ENCODE measurements around the gene TMEM132D. TPM values are rescaled to one million over a fixed set of nuclear protein-coding genes. Genes with fewer than 3 reads are reported as not detected.

TMEM132D gene
- total and polyA plus RNA-seq, 5 donors from 2014 or later, result not detected

DNA sequence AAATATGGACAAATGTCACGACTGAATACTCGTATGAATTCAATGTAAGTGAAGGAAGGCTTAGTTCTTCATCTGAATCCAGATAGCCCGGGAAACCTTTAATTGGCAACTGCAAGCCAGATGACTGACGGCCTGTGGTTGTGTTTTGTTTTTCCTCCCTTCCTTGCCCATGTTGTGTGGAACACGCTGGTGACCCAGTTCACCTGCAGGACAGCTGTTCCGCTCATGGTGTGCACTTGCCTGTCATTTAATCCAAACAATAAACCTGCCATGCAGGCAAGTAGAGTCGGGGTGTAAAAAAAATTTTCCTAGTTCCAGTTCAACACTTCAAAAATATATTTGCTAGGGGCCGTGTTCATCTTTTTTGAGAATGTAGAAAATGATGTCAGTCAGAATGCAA is 88.0 kb downstream of the TMEM132D start:
- Mint-ChIP-seq H3K9me3 (peaks cover 0 to 7% (median 4%) of the 10 kb centered on the region in 7 donors), H3K27ac (no peak overlapping the region), H3K4me3 (no peak overlapping the region), H3K4me1 (no peaks in the 10 kb centered on the region), H3K36me3 (no peaks in the 10 kb centered on the region), H3K27me3 (no peaks in the 10 kb centered on the region)
- no peak for ATAC-seq (ENCODE audit: low read depth in 2 of 2)
- Histone ChIP-seq H3K4me1 (ENCODE audit: control insufficient read depth, insufficient read depth, low read length, poor library complexity, severe bottlenecking) (no peaks in the 10 kb centered on the region), H3K9me3 (ENCODE audit: control insufficient read depth in 2 of 2, low read length in 2 of 2) (no peaks in the 10 kb centered on the region), H3K36me3 (ENCODE audit: control insufficient read depth, insufficient read depth, low read length) (no peaks in the 10 kb centered on the region), H3K27ac (ENCODE audit: insufficient read depth, low read length, poor library complexity, severe bottlenecking) (no peak overlapping the region), H3K27me3 (ENCODE audit: control insufficient read depth, insufficient read depth, low read length) (no peaks in the 10 kb centered on the region), H3K4me3 (ENCODE audit: low read depth, low read length) (no peak overlapping the region)
- no peak for DNase-seq

DNA sequence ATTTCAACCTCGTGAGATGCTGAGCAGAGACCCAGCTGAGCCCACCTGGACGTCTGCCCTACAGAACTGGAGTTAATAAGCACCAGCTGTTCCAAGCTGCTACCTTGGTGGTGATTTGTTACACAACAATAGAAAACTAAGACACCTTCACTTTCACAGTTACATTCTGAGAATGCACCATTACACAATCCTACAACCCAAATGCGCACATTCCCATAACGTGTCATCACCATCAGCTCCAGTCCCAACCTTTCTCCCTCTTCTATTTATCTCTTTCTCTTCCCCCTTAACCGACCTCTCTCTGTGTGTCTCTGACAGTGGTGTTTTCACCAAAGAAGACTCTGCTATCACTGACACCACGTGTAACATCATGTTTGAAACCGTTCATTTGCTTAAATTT is 91.9 kb downstream of the TMEM132D start:
- no peak for DNase-seq

DNA sequence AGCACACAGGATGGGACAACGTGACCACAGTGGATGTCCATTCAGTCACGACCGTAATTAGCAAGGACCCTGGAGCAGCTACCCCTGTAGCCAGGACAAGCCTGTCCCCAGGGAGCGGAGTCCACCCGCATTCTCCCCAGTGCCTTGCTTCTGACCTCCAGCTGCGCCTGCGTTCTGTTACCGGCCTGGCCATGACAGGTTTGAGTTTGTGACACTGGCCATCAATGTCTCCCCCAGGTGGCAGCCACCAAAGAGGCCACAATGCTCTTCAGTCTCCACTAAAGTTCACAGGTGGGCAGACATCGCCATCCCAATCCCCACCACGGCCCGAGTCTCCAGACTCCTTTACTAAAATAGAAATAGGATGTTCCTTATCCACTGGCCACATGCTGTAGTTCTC is 96.7 kb downstream of the TMEM132D start:
- Histone ChIP-seq H3K4me1 (ENCODE audit: control insufficient read depth, insufficient read depth, low read length, poor library complexity, severe bottlenecking) (no peaks in the 10 kb centered on the region), H3K36me3 (ENCODE audit: control insufficient read depth, insufficient read depth, low read length) (no peaks in the 10 kb centered on the region), H3K9me3 (ENCODE audit: control insufficient read depth in 2 of 2, low read length in 2 of 2) (no peaks in the 10 kb centered on the region), H3K27ac (ENCODE audit: insufficient read depth, low read length, poor library complexity, severe bottlenecking) (no peak overlapping the region), H3K27me3 (ENCODE audit: control insufficient read depth, insufficient read depth, low read length) (no peaks in the 10 kb centered on the region), H3K4me3 (ENCODE audit: low read depth, low read length) (no peak overlapping the region)
- Mint-ChIP-seq H3K4me1 (no peaks in the 10 kb centered on the region), H3K27me3 (no peaks in the 10 kb centered on the region), H3K9me3 (peaks cover 0 to 7% (median 4%) of the 10 kb centered on the region in 7 donors), H3K36me3 (no peaks in the 10 kb centered on the region), H3K27ac (no peak overlapping the region), H3K4me3 (no peak overlapping the region)
- ATAC-seq (ENCODE audit: low read depth in 2 of 2) (no peak), DNase-seq (no peak)

More for the DNA sequence above, 91.9 kb downstream of the TMEM132D start:
- Histone ChIP-seq H3K27ac (ENCODE audit: insufficient read depth, low read length, poor library complexity, severe bottlenecking) (no peak overlapping the region), H3K9me3 (ENCODE audit: control insufficient read depth in 2 of 2, low read length in 2 of 2) (no peaks in the 10 kb centered on the region), H3K27me3 (ENCODE audit: control insufficient read depth, insufficient read depth, low read length) (no peaks in the 10 kb centered on the region), H3K4me3 (ENCODE audit: low read depth, low read length) (no peak overlapping the region), H3K36me3 (ENCODE audit: control insufficient read depth, insufficient read depth, low read length) (no peaks in the 10 kb centered on the region), H3K4me1 (ENCODE audit: control insufficient read depth, insufficient read depth, low read length, poor library complexity, severe bottlenecking) (no peaks in the 10 kb centered on the region)
- Mint-ChIP-seq H3K9me3 (peaks cover 0 to 8% (median 5%) of the 10 kb centered on the region in 7 donors), H3K4me1 (no peaks in the 10 kb centered on the region), H3K4me3 (no peak overlapping the region), H3K27ac (no peak overlapping the region), H3K27me3 (no peaks in the 10 kb centered on the region), H3K36me3 (no peaks in the 10 kb centered on the region)
- no peak for ATAC-seq (ENCODE audit: low read depth in 2 of 2)

DNA sequence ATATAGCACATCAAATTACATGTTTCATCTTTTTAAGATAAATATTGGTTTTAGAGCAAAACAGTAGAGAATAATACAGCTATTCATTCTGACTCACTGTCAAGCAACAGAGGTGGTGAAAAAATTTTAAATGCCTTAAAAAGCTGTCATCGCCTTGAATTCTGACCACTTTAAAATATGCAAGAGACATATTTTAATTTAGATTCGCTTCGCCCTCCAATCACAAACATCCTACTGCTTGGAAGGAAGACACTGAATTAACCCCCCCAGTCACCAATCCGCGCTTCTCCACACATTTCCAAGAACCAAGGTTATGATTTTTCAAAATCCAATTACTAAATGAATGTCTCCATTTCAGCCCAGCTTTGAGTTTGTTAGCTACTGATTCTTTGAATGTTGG is 112.4 kb downstream of the TMEM132D start:
- Histone ChIP-seq H3K27ac (ENCODE audit: insufficient read depth, low read length, poor library complexity, severe bottlenecking) (no peak overlapping the region), H3K36me3 (ENCODE audit: control insufficient read depth, insufficient read depth, low read length) (no peaks in the 10 kb centered on the region), H3K4me3 (ENCODE audit: low read depth, low read length) (no peak overlapping the region), H3K9me3 (ENCODE audit: control insufficient read depth in 2 of 2, low read length in 2 of 2) (peaks cover 0 to 4% of the 10 kb centered on the region in 2 experiments), H3K4me1 (ENCODE audit: control insufficient read depth, insufficient read depth, low read length, poor library complexity, severe bottlenecking) (no peaks in the 10 kb centered on the region), H3K27me3 (ENCODE audit: control insufficient read depth, insufficient read depth, low read length) (no peaks in the 10 kb centered on the region)
- H3K27me3 Mint-ChIP-seq, result no peaks in the 10 kb centered on the region
- H3K27ac Mint-ChIP-seq, result no peak overlapping the region
- no peak for DNase-seq
- H3K9me3 Mint-ChIP-seq, result peaks cover 0 to 12% (median 4%) of the 10 kb centered on the region in 7 donors
- no peak overlapping the region for H3K4me3 Mint-ChIP-seq
- H3K36me3 Mint-ChIP-seq, result no peaks in the 10 kb centered on the region
- ATAC-seq (ENCODE audit: low read depth in 2 of 2), result no peak
- H3K4me1 Mint-ChIP-seq, result peaks cover 0 to 4% (median 0%) of the 10 kb centered on the region in 4 donors

DNA sequence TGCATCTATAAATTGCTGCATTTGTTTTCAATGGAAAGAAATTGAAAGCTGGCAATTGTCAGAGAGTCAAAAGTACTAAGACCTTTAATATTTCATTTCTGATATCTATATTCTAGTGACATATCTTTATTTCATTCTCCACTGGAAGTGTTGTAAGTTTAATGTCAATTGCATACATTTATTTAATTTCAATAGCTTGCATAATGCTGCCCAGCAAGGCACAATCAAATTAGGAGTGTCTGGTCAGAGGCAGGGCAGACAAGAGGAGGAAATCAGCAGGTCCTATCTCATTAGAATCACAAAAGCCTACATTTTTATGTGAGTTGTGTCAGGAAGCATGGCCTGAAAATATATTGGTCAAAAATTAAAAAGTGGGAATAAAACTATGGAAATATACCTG is 112.9 kb downstream of the TMEM132D start:
- DNase-seq, result no peak
- H3K4me1 Mint-ChIP-seq, result peaks cover 0 to 4% (median 0%) of the 10 kb centered on the region in 4 donors
- H3K9me3 Mint-ChIP-seq, result peaks cover 0 to 12% (median 4%) of the 10 kb centered on the region in 7 donors
- Histone ChIP-seq H3K36me3 (ENCODE audit: control insufficient read depth, insufficient read depth, low read length) (no peaks in the 10 kb centered on the region), H3K4me3 (ENCODE audit: low read depth, low read length) (no peak overlapping the region), H3K9me3 (ENCODE audit: control insufficient read depth in 2 of 2, low read length in 2 of 2) (peaks cover 0 to 4% of the 10 kb centered on the region in 2 experiments), H3K27ac (ENCODE audit: insufficient read depth, low read length, poor library complexity, severe bottlenecking) (no peak overlapping the region), H3K4me1 (ENCODE audit: control insufficient read depth, insufficient read depth, low read length, poor library complexity, severe bottlenecking) (no peaks in the 10 kb centered on the region), H3K27me3 (ENCODE audit: control insufficient read depth, insufficient read depth, low read length) (no peaks in the 10 kb centered on the region)
- H3K27ac Mint-ChIP-seq, result no peak overlapping the region
- no peak for ATAC-seq (ENCODE audit: low read depth in 2 of 2)
- H3K36me3 Mint-ChIP-seq, result no peaks in the 10 kb centered on the region
- H3K4me3 Mint-ChIP-seq, result no peak overlapping the region
- H3K27me3 Mint-ChIP-seq, result no peaks in the 10 kb centered on the region

DNA sequence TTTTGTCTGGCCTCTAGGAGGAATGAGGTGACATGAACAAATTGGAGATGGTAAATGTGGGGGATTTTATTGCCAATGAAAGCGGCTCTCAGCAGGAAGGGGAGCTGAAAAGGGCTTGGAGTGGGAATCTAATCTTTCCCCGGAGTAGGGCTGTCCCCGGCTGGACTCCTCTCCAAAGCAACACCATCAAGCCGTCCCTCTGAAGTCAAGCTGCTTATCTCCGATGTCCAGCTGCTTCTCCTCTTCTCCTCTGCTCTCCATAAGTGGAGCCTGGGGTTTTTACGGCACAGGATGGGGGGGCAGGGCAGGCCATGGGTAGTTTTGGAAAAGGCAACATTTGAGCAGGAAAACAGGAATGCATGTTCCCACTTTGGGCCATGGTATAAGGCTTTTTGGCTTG is 113.5 kb downstream of the TMEM132D start:
- Mint-ChIP-seq H3K9me3 (peaks cover 0 to 12% (median 5%) of the 10 kb centered on the region in 7 donors), H3K36me3 (no peaks in the 10 kb centered on the region), H3K27ac (no peak overlapping the region), H3K4me3 (no peak overlapping the region), H3K4me1 (peaks cover 0 to 4% (median 0%) of the 10 kb centered on the region in 4 donors), H3K27me3 (no peaks in the 10 kb centered on the region)
- no peak for ATAC-seq (ENCODE audit: low read depth in 2 of 2)
- H3K27ac ChIP-seq (ENCODE audit: insufficient read depth, low read length, poor library complexity, severe bottlenecking), result no peak overlapping the region
- H3K27me3 ChIP-seq (ENCODE audit: control insufficient read depth, insufficient read depth, low read length), result no peaks in the 10 kb centered on the region
- H3K9me3 ChIP-seq (ENCODE audit: control insufficient read depth in 2 of 2, low read length in 2 of 2), result peaks cover 0 to 3% of the 10 kb centered on the region in 2 experiments
- no peak for DNase-seq
- no peak overlapping the region for H3K4me3 ChIP-seq (ENCODE audit: low read depth, low read length)
- no peaks in the 10 kb centered on the region for H3K4me1 ChIP-seq (ENCODE audit: control insufficient read depth, insufficient read depth, low read length, poor library complexity, severe bottlenecking)
- no peaks in the 10 kb centered on the region for H3K36me3 ChIP-seq (ENCODE audit: control insufficient read depth, insufficient read depth, low read length)

DNA sequence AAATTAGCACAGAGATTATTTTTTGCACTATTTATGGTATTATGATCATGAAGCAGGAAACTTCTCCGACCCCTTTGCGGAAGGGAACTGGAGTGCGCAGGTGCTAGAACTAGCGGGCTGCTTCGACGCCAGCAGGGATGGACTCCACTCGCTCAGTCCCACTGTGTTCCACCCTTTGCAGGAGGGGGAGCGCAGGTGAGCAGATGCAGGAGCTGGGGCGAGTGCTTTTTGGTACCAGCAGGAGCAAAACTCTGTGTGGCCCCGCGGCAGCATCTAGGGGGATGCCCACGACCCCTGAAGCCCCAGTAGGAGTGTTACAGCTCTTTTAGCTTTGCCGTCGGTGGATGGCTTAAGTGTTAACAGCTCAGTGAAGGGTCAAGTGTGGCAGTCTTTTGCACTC is 113.9 kb downstream of the TMEM132D start:
- no peak overlapping the region for H3K4me3 ChIP-seq (ENCODE audit: low read depth, low read length)
- no peak for ATAC-seq (ENCODE audit: low read depth in 2 of 2)

DNA sequence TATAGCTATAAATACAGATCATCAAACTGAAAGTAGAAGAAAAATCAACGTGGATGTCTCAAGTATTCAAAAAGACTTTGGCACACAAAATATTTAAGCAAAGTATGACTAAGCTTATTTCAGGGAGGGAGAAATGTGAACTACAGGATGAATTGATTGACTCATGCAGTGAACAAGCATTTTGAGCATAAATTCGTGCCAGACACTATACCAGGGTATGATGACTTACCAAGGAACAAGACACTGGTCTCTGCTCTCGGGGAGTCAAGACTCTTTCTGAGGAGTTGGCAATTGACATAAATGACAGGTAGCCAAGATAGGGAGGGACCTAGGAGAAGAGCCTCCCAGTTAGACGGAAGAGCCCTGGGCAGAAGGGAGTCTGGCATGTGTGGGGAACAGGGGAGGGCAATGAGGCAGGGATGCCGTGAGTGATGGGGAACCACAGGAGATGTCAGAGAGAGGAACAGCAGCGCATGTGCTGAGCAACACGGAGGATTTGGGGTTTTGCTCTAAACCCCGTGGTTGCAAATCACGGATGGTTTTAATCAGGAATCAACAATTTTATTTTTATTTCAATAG is 115.2 kb downstream of the TMEM132D start:
- no peaks in the 10 kb centered on the region for H3K36me3 ChIP-seq (ENCODE audit: control insufficient read depth, insufficient read depth, low read length)
- no peak overlapping the region for H3K27ac ChIP-seq (ENCODE audit: insufficient read depth, low read length, poor library complexity, severe bottlenecking)
- no peaks in the 10 kb centered on the region for H3K36me3 Mint-ChIP-seq
- no peak overlapping the region for H3K4me3 ChIP-seq (ENCODE audit: low read depth, low read length)
- no peaks in the 10 kb centered on the region for H3K27me3 Mint-ChIP-seq
- no peaks in the 10 kb centered on the region for H3K9me3 ChIP-seq (ENCODE audit: control insufficient read depth in 2 of 2, low read length in 2 of 2)
- H3K27ac Mint-ChIP-seq, result no peak overlapping the region
- no peak overlapping the region for H3K4me3 Mint-ChIP-seq
- no peak for DNase-seq
- H3K4me1 ChIP-seq (ENCODE audit: control insufficient read depth, insufficient read depth, low read length, poor library complexity, severe bottlenecking), result no peaks in the 10 kb centered on the region
- H3K27me3 ChIP-seq (ENCODE audit: control insufficient read depth, insufficient read depth, low read length), result no peaks in the 10 kb centered on the region
- peaks cover 0 to 12% (median 7%) of the 10 kb centered on the region in 7 donors for H3K9me3 Mint-ChIP-seq
- no peak for ATAC-seq (ENCODE audit: low read depth in 2 of 2)
- H3K4me1 Mint-ChIP-seq, result peaks cover 0 to 4% (median 0%) of the 10 kb centered on the region in 4 donors

More for the DNA sequence above, 113.9 kb downstream of the TMEM132D start:
- Mint-ChIP-seq H3K36me3 (no peaks in the 10 kb centered on the region), H3K4me3 (no peak overlapping the region), H3K4me1 (peaks cover 0 to 4% (median 0%) of the 10 kb centered on the region in 4 donors), H3K27ac (no peak overlapping the region), H3K27me3 (no peaks in the 10 kb centered on the region), H3K9me3 (peaks cover 0 to 12% (median 7%) of the 10 kb centered on the region in 7 donors)
- Histone ChIP-seq H3K9me3 (ENCODE audit: control insufficient read depth in 2 of 2, low read length in 2 of 2) (no peaks in the 10 kb centered on the region), H3K27ac (ENCODE audit: insufficient read depth, low read length, poor library complexity, severe bottlenecking) (no peak overlapping the region), H3K27me3 (ENCODE audit: control insufficient read depth, insufficient read depth, low read length) (no peaks in the 10 kb centered on the region), H3K4me1 (ENCODE audit: control insufficient read depth, insufficient read depth, low read length, poor library complexity, severe bottlenecking) (no peaks in the 10 kb centered on the region), H3K36me3 (ENCODE audit: control insufficient read depth, insufficient read depth, low read length) (no peaks in the 10 kb centered on the region)
- DNase-seq, result no peak
